Activated CD8-positive, alpha-beta T cell treated with anti-CD3 and anti-CD28 coated beads, Interleukin-2, amount 10 ng/mL, durations not matched to agents 7 days and 5 days (primary cell): ENCODE measurements around the gene PCDHGC3. TPM values are rescaled to one million over a fixed set of nuclear protein-coding genes. Genes with fewer than 3 reads are reported as not detected.

Source experiments
- ATAC-seq: fragments of 150-1000 bp; cut with Tn5 transposase; one replicate; pipeline ENCODE4 v1.10.0; 2021; ENCODE audit warnings: moderate library complexity
- CTCF ChIA-PET: fragments of 350-600 bp; sonication (Branson Sonifier 250); formaldehyde crosslinking; loops from one replicate; lab custom pipeline; 2021; ENCODE audit warnings: antibody characterized with exemption; lab: Charles Lee
- POLR2A ChIA-PET: fragments of 350-600 bp; sonication (Branson Sonifier 250); formaldehyde crosslinking; loops from one replicate; lab custom pipeline; 2021; ENCODE audit warnings: antibody characterized with exemption; lab: Charles Lee
- DNase-seq: peaks from one replicate; pipeline ENCODE4 v3.0.0-alpha.2; 2020
- H3K27ac Mint-ChIP-seq: one replicate; pipeline ENCODE4 v1.8.0; 2021; ENCODE audit warnings: mild to moderate bottlenecking, mixed read lengths
- H3K27me3 Mint-ChIP-seq: one replicate; pipeline ENCODE4 v1.8.0; 2021; ENCODE audit warnings: low read depth, mixed read lengths
- H3K36me3 Mint-ChIP-seq: one replicate; pipeline ENCODE4 v1.8.0; 2021; ENCODE audit warnings: low read depth, mixed read lengths
- H3K4me1 Mint-ChIP-seq: one replicate; pipeline ENCODE4 v1.8.0; 2021; ENCODE audit warnings: low read depth, mixed read lengths
- H3K4me3 Mint-ChIP-seq: one replicate; pipeline ENCODE4 v1.8.0; 2021; ENCODE audit warnings: mild to moderate bottlenecking, mixed read lengths
- H3K9me3 Mint-ChIP-seq: one replicate; pipeline ENCODE4 v1.8.0; 2022; ENCODE audit warnings: mixed read lengths; ENCODE audit not compliant: insufficient read depth
- total RNA-seq, 2 experiments: library from RNA; stranded (reverse); gene quantifications; one replicate each; pipeline ENCODE4 v1.2.3, GENCODE V29; 2021

Gene PCDHGC3
- total RNA-seq, 2 experiments from 2014 or later, result not detected

- Mint-ChIP-seq H3K9me3 (no peaks in the 10 kb centered on the region), H3K36me3 (peaks cover 2% of the 10 kb centered on the region), H3K27me3 (peaks cover 83% of the 10 kb centered on the region), H3K4me3 (no peak overlapping the region), H3K27ac (no peak overlapping the region), H3K4me1 (peaks cover 6% of the 10 kb centered on the region)
- ATAC-seq (no peak), DNase-seq (no peak)
- ChIA-PET CTCF (interaction anchor here (1.7 kb wide), 1 partner anchor 12 kb away, joined by 3 read pairs; the partner anchor contains the start of gene PCDHGC3), POLR2A (no interaction called here)
Observed at GRCh38 chr5:141487131-141487530, 11.4 kb downstream of the PCDHGC3 start.

GRCh38 chr5:141488591-141489561 is 13.1 kb downstream of the PCDHGC3 start, which contains the start of gene PCDHGC5:
TSS of gene PCDHGC5 (plus strand) at chr5:141489081. CDS start at chr5:141489241, 160 bp downstream.
- H3K9me3 Mint-ChIP-seq, result no peaks in the 10 kb centered on the region
- no peak for ATAC-seq
- peaks cover 8% of the 10 kb centered on the region for H3K4me1 Mint-ChIP-seq
- ChIA-PET POLR2A (no interaction called here), CTCF (no interaction called here)
- peaks cover 83% of the 10 kb centered on the region for H3K27me3 Mint-ChIP-seq
- no peak within 1 kb of the TSS for H3K4me3 Mint-ChIP-seq
- DNase-seq, result no peak
- H3K36me3 Mint-ChIP-seq, result peaks cover 2% of the 10 kb centered on the region
- no peak within 1 kb of the TSS for H3K27ac Mint-ChIP-seq

GRCh38 chr5:141489841-141490240 is 14.1 kb downstream of the PCDHGC3 start:
- H3K27me3 Mint-ChIP-seq, result peaks cover 83% of the 10 kb centered on the region
- no peak overlapping the region for H3K27ac Mint-ChIP-seq
- POLR2A ChIA-PET, result no interaction called here
- no peak overlapping the region for H3K4me3 Mint-ChIP-seq
- ATAC-seq (no peak), DNase-seq (no peak)
- H3K9me3 Mint-ChIP-seq, result no peaks in the 10 kb centered on the region
- CTCF ChIA-PET, result no interaction called here
- peaks cover 8% of the 10 kb centered on the region for H3K4me1 Mint-ChIP-seq
- peaks cover 2% of the 10 kb centered on the region for H3K36me3 Mint-ChIP-seq

- no peaks in the 10 kb centered on the region for H3K9me3 Mint-ChIP-seq
- H3K27ac Mint-ChIP-seq, result no peak overlapping the region
- H3K4me1 Mint-ChIP-seq, result peaks cover 4% of the 10 kb centered on the region
- no peak overlapping the region for H3K4me3 Mint-ChIP-seq
- no peak for DNase-seq
- CTCF ChIA-PET, result no interaction called here
- peaks cover 2% of the 10 kb centered on the region for H3K36me3 Mint-ChIP-seq
- H3K27me3 Mint-ChIP-seq, result peaks cover 81% of the 10 kb centered on the region
- POLR2A ChIA-PET, result no interaction called here
- ATAC-seq, result no peak
Observed at GRCh38 chr5:141490271-141490670, 14.5 kb downstream of the PCDHGC3 start.

- Mint-ChIP-seq H3K27ac (no peak overlapping the region), H3K4me3 (no peak overlapping the region), H3K36me3 (peaks cover 2% of the 10 kb centered on the region), H3K4me1 (peaks cover 4% of the 10 kb centered on the region), H3K27me3 (peaks cover 81% of the 10 kb centered on the region), H3K9me3 (no peaks in the 10 kb centered on the region)
- ChIA-PET CTCF (interaction anchor here (1.3 kb wide), 2 partner anchors 12 to 22 kb away, joined by 3 to 4 read pairs; no protein-coding TSS in a partner anchor), POLR2A (no interaction called here)
- DNase-seq (no peak), ATAC-seq (no peak)
Observed at GRCh38 chr5:141490771-141491170, 15.0 kb downstream of the PCDHGC3 start.

- peaks cover 2% of the 10 kb centered on the region for H3K36me3 Mint-ChIP-seq
- CTCF ChIA-PET, result interaction anchor here (1.0 to 1.3 kb wide), 3 partner anchors 13 to 71 kb away, joined by 3 to 5 read pairs (median 4); partner anchors contain the start of gene PCDHGA11
- H3K27ac Mint-ChIP-seq, result no peak overlapping the region
Observed at GRCh38 chr5:141491323-141492167, 15.8 kb downstream of the PCDHGC3 start.

GRCh38 chr5:141492168-141492885 is 16.6 kb downstream of the PCDHGC3 start:
- ATAC-seq, result peak; percentile 37
- peak overlapping the region; percentile 56 for H3K4me3 Mint-ChIP-seq

More at GRCh38 chr5:141491323-141492167, 15.8 kb downstream of the PCDHGC3 start:
- no peak for DNase-seq
- H3K27me3 Mint-ChIP-seq, result peaks cover 80% of the 10 kb centered on the region
- H3K4me1 Mint-ChIP-seq, result peaks cover 4% of the 10 kb centered on the region
- POLR2A ChIA-PET, result no interaction called here
- H3K9me3 Mint-ChIP-seq, result no peaks in the 10 kb centered on the region
- ATAC-seq, result no peak
- peak overlapping the region; percentile 56 for H3K4me3 Mint-ChIP-seq

GRCh38 chr5:141493500-141494422 is 18.0 kb downstream of the PCDHGC3 start:
- Mint-ChIP-seq H3K27ac (no peak overlapping the region), H3K4me1 (peaks cover 4% of the 10 kb centered on the region), H3K9me3 (no peaks in the 10 kb centered on the region), H3K27me3 (peaks cover 68% of the 10 kb centered on the region), H3K36me3 (peaks cover 2% of the 10 kb centered on the region), H3K4me3 (no peak overlapping the region)
- ChIA-PET POLR2A (interaction anchor here (0.6 to 1.0 kb wide), 2 partner anchors 10 to 20 kb away, joined by 3 read pairs; partner anchors contain the start of gene PCDHGC4), CTCF (interaction anchor here (0.8 to 1.5 kb wide), 5 partner anchors 18 to 81 kb away, joined by 3 to 6 read pairs (median 4); partner anchors contain the start of genes PCDHGA10 and PCDHGA12)
- DNase-seq (no peak), ATAC-seq (no peak)

More at GRCh38 chr5:141492168-141492885, 16.6 kb downstream of the PCDHGC3 start:
- Mint-ChIP-seq H3K27ac (no peak overlapping the region), H3K27me3 (peaks cover 76% of the 10 kb centered on the region), H3K36me3 (peaks cover 2% of the 10 kb centered on the region), H3K9me3 (no peaks in the 10 kb centered on the region), H3K4me1 (peaks cover 4% of the 10 kb centered on the region)
- DNase-seq, result no peak
- ChIA-PET CTCF (interaction anchor here (1.0 to 1.4 kb wide), 6 partner anchors 14 to 80 kb away, joined by 3 to 6 read pairs (median 4); partner anchors contain the start of genes PCDHGA10 and PCDHGA11), POLR2A (interaction anchor here (1.0 kb wide), 1 partner anchor 8 kb away, joined by 3 read pairs; the partner anchor contains the start of gene PCDHGC4)

- ChIA-PET CTCF (interaction anchor here (1.5 kb wide), 1 partner anchor 17 kb away, joined by 4 read pairs; no protein-coding TSS in a partner anchor), POLR2A (no interaction called here)
- no peak for ATAC-seq
- H3K27me3 Mint-ChIP-seq, result peaks cover 61% of the 10 kb centered on the region
- H3K4me3 Mint-ChIP-seq, result no peak overlapping the region
- no peak for DNase-seq
- H3K27ac Mint-ChIP-seq, result no peak overlapping the region
- peaks cover 4% of the 10 kb centered on the region for H3K4me1 Mint-ChIP-seq
- no peaks in the 10 kb centered on the region for H3K9me3 Mint-ChIP-seq
- H3K36me3 Mint-ChIP-seq, result peaks cover 2% of the 10 kb centered on the region
Observed at GRCh38 chr5:141494761-141495452, 19.1 kb downstream of the PCDHGC3 start.

GRCh38 chr5:141495453-141495811 is 19.7 kb downstream of the PCDHGC3 start:
- H3K9me3 Mint-ChIP-seq, result no peaks in the 10 kb centered on the region
- H3K36me3 Mint-ChIP-seq, result peaks cover 2% of the 10 kb centered on the region
- peaks cover 56% of the 10 kb centered on the region for H3K27me3 Mint-ChIP-seq
- CTCF ChIA-PET, result no interaction called here
- H3K27ac Mint-ChIP-seq, result no peak overlapping the region
- POLR2A ChIA-PET, result no interaction called here
- DNase-seq (no peak), ATAC-seq (no peak)
- no peak overlapping the region for H3K4me3 Mint-ChIP-seq
- H3K4me1 Mint-ChIP-seq, result peaks cover 4% of the 10 kb centered on the region
